Measurements from ENCODE around the gene KIF2B.
"Not testable (repeated sequence)": the region's sequence is repeated elsewhere in the genome, so short reads cannot be mapped to it uniquely, and the experiment has no call there.

Gene KIF2B

GRCh38 chr17:53823341-53824050 lies 769 bp downstream of the KIF2B start:
- DNase-seq (ENCODE audit: low spot score) = no peak
- TF ChIP-seq CTCF (IDR thresholded peaks at IDR 0.05) = no peak
- H3K27ac ChIP-seq = no peak overlapping the region
- H3K4me3 ChIP-seq = no peak overlapping the region

- H3K27ac ChIP-seq; H3K4me3 ChIP-seq; DNase-seq (ENCODE audit: low spot score): not testable (repeated sequence)
These were observed 12.0 kb downstream of the KIF2B start for GRCh38 chr17:53834771-53835170.

GRCh38 chr17:53837131-53837530 lies 14.4 kb downstream of the KIF2B start:
- no peak for DNase-seq (ENCODE audit: low spot score)
- Histone ChIP-seq H3K4me3 (no peak overlapping the region), H3K27ac (no peak overlapping the region)
- TF ChIP-seq CTCF (IDR thresholded peaks at IDR 0.05) = no peak

- no peak overlapping the region for H3K4me3 ChIP-seq
- DNase-seq (ENCODE audit: low spot score) = no peak
- no peak for TF ChIP-seq CTCF (IDR thresholded peaks at IDR 0.05)
- H3K27ac ChIP-seq = no peak overlapping the region
These were observed 21.9 kb downstream of the KIF2B start for GRCh38 chr17:53844491-53845107.

GRCh38 chr17:53871128-53871527 lies 48.4 kb downstream of the KIF2B start:
- DNase-seq (ENCODE audit: low spot score); H3K27ac ChIP-seq; H3K4me3 ChIP-seq: not testable (repeated sequence)

Data from coronary artery (tissue), 2 donors.